HG03558 (cell line): ENCODE measurements around the gene TRAF3.

Experiments used
- ATAC-seq: cut with Tn5 transposase; IDR thresholded peaks from one replicate; pipeline ENCODE4 v1.9.1; 2021; ENCODE audit warnings: moderate number of reproducible peaks; ENCODE audit not compliant: unreplicated experiment; ENCODE audit errors: extremely low read depth

Gene TRAF3, protein sequence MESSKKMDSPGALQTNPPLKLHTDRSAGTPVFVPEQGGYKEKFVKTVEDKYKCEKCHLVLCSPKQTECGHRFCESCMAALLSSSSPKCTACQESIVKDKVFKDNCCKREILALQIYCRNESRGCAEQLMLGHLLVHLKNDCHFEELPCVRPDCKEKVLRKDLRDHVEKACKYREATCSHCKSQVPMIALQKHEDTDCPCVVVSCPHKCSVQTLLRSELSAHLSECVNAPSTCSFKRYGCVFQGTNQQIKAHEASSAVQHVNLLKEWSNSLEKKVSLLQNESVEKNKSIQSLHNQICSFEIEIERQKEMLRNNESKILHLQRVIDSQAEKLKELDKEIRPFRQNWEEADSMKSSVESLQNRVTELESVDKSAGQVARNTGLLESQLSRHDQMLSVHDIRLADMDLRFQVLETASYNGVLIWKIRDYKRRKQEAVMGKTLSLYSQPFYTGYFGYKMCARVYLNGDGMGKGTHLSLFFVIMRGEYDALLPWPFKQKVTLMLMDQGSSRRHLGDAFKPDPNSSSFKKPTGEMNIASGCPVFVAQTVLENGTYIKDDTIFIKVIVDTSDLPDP

DNA sequence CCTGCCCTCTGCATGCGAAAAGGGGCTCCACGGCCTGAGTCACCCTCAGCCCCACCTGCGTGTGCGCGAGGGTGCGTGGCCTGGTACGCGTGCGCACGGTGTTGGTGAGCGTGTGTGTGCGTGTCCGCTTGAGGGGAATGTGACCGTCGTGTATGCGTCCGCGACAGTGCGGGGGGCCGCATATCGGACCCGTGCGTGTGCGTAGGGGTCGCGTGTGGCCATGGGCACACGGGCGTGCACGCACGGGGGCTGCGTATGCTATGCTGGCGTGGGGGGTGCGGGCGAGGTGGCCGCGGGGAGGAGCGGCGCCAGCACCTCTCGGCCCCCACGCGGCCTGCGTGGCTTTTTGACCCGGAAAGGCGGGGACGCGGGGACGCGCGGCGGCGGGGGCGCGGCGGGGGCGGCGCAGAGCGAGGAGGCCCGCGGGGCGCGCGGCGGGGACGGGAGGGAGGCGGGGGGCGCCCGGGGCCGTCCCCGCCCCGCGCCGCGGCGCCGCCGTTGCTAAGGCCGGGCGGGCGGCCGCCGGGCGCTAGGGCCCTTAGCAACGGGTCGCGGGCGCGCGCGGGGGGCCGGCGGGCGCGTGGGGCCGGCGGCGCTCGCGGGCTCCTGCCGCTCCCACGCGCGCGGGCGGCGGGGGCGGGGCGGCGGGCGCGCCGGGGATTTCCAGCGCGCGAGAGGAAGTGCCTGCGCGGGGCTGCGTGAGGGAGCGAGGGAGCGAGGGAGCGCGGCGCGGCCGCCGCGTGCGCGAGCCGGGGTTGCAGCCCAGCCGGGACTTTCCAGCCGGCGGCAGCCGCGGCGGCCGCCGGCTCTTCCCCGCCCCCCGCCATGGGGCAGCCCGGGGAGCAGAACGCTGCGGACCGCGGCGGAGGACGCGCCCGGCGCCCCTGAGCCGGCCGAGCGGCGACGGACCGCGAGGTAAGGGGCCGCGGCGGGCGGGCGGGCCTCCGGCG is at the start of gene TRAF3:
TRAF3 (plus strand) TSS at position 689 of the 950 bp plus-strand sequence. CDS start 92,753 bp downstream, outside the sequence.
- no peak for ATAC-seq

DNA sequence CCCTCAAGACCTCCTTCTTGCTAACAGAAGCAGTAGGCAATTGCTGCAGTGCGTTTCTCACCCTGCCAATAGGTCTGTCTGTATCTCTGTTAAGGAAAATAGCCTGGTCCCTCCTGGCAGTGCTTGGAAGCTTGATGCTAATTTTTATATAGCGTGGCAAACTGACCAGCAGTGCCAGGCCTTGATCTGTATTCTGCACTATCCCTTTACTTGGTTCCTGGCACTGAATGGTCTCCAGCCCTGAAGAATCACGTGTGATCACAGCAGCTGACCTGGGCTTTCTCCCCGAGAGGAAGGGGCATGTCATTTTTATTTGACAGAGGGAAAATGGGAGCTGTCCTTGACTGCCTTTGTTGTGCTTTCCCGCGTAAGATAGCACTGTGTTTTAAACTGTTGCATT is 48.7 kb upstream of the TRAF3 start:
- no peak for ATAC-seq

DNA sequence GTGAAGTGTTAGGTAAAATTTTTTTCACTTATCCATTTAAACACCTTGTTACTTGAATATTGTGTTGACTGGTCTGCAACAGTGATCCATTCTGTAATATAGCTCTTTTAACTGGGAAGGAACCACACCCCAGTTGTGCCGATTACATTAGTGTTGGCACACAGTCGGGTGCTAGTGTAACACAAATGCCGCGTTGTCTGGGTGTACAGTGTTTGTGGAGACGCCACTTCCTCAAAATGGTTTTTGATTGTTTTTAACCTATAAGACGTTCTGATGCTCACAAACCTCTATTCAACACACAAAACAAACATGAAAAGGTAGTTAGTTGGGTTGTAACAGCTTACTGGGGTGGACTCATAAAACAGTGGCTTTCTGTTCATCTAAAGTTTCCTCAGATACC is 48.0 kb upstream of the TRAF3 start:
- ATAC-seq, result no peak

DNA sequence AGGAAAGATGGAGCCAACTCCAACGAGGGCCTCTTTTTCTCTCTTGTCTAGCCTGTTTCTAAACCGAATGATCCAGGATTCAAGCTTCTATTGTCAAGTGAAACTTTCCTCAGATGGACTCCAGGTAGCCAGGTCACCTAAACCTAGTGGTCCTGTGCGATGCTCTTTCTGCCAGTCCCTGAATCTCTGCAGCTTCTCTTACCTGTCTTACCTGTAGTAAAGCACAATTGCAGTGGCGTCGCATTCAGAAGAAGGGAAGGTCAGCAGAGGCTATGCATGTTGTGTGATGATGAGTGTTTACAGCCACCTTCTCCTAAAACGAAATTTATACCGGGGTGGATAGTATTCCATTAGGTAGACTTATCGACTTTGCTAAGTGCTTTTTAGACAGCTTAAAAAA is 47.4 kb upstream of the TRAF3 start:
- ATAC-seq, result no peak

DNA sequence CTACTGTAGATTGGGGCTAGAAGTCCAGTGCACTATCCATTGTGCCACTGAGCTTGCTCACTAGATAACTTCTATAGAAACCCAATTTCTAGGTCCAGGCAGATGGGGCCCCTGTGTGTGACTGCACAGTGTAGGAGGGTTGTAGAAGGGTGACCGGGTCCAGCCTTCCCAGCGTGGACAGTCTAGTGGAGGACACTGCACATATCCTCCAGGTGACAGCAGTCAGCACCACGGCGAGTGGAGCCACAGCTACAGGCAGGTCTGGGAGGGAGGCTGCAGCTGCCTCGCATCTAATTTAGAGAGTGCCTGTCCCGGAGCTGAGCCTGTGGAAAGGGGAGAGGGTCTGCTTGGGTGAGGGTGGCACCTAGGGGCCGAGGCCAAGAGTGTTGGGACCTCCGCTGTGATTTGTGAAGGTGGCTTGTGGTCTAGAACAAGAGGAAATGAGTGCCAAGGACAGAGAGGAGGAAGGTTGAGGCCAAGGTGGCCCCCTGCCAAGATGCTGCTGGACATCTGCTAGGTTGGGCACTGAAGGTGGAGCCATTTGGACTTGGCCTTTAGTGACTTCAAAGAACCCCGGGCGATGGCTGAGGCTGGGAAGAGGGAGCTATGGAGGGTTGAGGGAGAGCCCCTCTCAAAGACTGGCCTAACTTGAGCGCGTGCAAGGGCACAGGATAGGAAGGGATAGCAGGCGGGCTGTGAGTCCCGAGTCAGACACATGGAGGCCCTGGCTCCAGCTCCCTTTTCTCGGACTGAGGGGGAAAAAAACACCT is 46.0 kb upstream of the TRAF3 start:
- no peak for ATAC-seq

DNA sequence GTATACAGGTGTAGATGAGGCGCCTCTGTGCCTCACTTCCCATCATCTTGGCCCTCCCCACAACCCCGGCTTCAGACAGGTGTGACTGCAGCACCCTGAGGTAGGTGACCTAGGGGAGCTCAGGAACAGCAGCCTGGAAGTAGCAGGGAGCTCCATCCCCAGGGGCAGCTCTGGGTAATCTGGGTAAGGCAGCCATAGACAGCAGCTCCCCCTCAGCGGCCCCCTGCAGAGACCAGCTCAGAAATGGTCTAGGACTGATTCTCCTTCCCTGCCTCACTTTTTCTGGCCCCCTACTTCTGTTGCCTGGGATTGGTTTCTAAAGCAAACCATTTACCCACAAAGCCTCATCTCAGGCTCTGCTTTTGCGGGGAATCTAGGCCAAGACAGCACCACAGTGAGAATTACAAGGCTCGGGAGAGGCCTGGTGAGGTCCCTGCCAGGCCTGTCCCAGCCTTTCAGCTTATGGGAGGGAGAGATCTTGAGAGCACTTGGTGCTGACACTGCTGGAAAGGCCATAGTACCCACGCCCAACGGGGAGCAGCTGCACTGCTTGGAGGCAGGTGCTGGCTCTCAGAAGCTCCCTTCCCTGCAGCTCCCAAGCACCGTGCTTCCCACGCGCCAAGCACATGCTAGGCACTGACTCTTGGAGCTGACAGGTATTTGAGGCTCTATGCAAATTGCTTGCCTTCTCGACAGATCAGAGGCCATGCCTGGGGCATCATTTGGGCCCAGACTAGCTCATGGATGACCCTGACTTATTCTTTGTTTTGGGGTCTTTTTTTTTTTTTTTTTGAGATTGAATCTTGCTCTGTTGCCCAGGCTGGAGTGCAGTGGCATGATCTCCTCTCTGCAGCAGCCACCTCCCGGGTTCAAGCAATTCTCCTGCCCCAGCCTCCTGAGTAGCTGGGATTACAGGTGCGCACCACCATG is 45.1 kb upstream of the TRAF3 start:
- ATAC-seq, result no peak

DNA sequence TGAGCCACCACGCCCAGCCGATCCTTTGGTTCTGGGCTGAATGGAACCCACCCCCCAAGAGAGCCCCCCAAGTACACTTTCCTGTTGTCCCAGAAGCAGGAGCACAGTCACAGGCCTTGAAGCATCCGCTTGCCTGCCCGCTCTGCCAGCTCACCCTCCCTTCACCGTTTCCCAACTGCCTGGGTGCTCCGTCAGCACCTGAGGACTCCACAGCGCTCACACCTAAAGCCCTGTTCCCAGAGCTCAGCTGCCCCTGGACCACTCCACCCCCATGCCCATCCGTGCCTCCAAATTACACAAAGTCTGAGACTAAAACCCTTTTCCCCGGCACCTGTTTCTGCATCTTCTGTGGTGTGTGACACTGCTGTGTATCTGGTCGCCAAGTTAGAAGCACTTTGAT is 44.3 kb upstream of the TRAF3 start:
- ATAC-seq, result no peak

DNA sequence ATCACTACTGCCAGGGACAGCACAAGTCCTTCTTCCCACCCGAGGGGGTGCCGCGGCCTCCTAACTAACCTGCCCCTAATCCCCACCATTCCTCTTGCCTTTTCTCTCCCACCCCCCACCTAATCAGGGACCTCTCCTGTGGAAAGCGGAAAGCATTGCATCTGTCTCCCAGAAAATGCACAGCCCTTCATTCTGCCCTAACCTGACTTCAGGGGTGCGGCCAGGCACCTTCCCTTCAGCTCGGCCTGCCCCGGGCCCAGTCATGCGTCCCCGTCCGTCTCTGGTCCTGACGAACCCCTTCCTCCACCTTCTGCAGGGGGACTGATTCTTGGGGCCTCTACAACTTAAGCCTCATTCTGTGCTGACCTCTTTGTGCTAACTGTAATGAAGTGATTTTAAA is 43.9 kb upstream of the TRAF3 start:
- ATAC-seq, result no peak

DNA sequence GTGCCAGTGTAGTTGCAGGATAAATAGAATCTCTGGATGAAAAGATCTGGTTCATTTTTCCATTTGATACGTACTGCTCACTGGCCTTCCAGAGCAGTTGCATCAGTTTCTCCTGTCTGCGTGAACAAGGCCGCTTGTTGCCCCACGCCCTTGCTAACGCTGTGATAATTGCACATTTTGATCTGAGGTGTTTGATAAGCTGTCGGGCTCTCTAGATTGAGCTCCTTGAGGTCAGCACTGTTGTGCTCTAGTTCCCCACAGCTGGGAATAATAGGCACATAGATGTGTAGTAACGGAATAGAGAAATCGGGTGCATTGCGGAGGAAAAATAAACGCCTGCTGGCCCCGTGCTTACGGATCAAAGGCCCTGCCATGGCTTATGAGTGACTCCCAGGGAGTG is 42.8 kb upstream of the TRAF3 start:
- no peak for ATAC-seq

DNA sequence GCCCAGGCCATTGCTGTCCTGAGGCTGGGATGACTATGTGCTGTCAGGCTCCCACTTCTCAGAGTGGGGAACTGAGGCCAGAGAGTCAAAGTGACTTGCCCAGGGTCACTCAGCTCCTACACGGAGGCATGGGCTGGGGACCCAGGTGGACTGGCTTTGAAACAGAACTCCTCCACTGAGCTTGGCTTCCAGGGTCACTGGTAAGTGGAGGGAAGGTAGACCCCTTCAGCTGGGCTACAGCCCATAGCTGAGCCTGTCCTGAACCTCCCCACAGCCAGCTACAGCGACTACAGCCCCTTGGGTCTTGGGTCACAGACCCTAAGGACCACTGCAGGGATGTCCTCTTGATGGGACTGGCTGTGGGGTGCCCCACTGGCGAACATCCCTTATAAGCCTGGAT is 40.3 kb upstream of the TRAF3 start:
- ATAC-seq, result no peak

DNA sequence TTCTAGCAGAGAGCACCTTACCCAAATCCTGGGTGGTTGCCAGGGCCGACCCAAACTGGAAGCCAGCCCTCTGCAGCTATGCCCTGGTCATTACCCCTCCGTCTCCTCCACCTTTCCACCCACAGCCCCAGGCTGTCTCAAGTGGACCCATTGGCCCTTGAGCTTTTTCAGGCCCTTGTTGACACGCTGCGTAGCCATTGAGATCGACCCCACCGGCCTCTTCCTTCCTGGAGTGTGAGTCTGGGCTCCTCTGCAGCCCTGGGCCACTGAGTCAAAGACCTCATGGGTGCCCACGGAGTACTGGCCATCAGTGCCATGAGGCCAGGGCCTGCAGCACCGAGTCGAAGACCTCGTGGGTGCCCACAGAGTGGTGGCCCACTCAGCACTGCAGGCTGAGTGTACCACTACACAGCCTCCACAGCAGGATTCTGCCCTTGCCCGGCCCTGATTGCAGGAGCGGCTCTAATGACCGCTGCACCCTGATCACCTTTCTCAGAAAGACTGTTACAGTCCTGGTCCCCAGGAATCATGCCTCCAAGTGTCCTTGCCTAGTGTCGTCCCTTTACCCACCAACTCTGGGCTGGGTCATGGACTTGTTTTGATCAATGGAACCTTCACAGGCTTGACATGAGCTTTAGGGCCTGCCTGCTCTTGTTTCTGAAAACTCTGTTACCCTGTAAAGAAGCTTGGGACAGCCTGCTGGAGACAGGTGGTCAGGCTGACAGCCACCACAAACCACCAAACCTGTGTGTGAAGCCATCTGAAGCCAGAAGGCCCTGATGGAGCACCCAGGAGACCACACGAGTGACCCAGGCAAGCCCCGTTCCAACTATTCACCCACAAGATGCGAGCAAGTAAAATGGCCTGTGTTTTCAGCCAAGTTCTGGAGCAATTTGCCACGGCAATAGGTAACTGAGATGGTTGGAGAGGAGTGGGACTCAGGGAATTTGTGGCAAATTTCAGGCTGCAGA is 39.6 kb upstream of the TRAF3 start:
- no peak for ATAC-seq

DNA sequence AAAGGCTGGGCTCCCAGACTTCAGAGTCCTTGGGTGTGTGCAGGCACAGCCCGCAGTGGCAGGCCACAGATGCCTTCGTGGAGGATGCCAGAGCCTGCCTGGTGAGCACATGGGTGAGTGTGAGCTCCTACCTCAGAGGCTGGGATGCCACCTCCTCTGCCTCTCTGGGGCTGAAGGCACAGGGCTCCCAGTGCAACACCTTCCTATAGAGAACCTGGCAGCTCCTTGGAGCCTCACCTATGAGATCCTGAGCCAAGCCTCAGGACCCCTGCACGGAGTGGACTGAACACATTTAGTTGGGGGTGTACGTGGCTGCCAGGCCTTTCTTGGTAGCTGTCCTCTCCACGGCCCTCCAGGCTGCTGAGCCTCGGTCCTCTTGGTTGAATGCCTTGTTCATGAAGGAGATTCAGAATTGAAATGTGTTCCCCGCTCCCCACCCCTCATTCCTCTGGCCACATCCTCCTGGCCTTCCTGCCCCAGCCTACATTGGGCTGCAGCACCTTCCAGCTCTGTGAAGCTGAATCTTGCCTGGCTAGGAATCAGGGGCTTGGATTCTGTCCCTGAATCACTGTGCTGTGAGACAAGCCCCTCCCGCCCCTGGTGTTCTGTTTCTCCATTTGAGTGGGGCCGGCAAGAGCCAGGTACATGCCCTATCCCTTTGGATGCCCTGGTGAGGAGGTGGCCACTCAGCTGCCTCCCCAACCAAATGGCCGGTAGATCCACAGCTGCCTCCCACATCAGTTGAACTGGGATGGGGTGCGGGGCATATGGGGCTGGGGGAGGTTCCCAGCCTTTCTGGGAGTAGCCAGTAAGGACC is 38.7 kb upstream of the TRAF3 start:
- no peak for ATAC-seq

DNA sequence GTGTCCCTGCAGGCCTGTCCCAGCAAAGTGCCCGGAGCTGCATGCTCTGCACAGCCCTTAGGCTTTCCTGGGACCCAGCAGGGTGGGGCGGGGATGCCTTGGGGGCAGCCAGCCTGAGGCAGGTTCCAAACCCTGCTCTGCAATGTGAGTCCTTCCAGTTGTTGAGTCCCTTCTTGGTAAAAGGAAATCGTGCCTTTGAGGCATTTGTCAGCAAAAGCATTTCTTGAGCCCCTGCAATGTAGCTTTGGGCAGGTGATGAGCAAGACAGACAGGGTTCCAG is 38.1 kb upstream of the TRAF3 start:
- ATAC-seq, result no peak

DNA sequence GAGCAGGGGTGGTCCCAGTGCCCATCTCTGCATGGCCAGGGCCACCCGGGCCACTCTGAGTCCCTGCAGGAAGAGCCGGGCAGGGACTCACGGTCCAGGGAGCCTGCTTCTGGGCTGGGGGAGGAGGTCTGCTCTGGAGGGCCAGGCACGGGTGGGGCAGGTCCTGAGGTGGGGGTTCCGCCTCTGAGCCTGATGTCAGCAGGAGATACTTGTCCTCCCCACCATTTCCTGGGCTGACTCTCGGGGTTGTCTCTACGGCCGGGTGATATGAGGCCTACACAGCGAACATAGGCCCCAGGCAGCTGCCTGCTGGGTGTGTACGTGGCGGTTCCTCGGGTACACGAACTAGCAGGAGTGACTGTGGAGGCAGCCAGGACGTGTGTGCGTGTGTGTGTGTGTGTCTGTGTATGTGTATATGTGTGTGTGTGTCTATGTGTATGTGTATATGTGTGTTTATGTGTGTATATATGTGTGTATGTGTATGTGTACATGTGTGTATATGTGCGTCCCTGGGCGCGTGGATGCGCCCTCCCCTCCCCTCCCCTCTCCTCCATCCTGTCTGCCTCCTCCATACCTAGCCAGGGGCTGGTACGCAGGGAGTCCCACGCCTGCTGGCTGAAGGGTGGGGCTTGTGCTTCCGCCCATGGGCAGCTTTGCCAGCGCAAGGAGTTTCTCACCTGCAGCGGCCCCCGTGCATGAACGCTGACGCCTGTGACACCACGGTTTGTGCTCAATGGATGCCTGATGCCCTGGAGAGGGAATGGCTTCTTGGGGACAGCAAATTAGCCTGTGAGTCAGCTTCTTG is 30.4 kb upstream of the TRAF3 start:
- no peak for ATAC-seq

DNA sequence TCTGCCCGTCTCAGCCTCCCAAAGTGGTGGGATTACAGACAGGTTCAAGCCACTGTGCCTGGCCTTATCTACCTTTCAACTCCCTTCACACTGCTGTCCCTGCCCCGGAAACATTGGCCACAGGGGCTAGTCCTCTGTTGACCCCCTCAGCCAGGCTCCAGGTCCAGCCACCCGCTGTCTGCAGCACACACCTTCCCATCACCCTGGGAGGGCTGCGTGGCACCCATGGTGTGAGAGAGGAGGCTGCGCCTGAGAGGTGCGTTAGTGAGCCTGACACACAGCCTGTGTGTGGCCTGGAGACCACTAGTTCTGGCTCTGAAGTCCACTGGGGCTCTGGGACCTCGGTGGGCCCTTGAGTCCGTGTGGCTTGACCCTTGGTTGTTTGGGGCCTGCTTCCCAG is 28.4 kb upstream of the TRAF3 start:
- ATAC-seq, result no peak

DNA sequence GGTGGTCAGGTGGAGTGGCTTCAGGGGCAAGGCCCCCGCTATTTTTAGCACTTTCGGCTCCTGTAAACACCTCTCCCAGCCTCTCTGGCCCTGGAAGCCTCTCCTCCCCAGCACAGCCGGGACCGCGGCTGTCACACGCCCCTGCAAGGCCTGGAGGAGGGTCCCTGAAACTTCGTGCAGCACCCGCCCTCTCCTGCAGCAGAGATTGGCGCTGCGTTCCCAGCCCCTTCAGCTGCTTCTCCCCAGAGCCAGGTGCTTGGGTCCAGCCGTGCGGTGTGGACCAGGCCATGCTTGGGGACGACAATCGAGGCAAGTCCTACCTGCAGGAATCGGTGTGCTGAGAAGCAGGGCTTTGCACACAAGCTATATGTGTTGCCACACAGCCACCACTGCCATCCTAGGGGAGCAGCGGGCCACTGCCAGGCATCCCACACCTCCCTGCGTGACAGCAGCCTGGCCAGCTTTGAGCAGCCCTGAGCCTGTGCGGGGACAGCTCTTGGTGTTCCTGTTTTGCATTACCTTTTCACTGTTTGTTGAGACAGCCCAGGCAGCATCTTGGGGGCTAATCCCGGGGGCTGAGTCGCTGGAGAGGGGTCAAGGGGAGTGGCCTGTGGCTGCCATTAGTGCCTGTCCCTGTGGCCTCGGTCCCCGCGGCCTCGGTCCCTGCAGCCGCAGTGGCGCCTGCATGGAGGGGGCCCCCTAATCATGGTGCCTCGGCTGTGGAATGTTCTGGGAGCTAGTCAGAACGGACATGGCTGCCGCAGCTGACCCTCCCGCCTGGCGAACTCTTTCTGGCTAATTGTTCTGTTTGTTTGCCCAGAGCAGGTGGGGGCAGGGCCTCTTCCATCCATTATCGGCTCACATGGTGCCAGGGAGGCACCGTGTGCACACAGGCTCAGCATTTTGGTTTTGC is 27.6 kb upstream of the TRAF3 start:
- ATAC-seq, result no peak
